HepG2 (cell line): Measurements from ENCODE around the gene VAMP2. TPM values are rescaled to one million over a fixed set of nuclear protein-coding genes. Genes with fewer than 3 reads are reported as not detected.
A peak's percentile ranks its signal among the peaks of the same experiment; 100 is the strongest.

Source experiments
- AHDC1 ChIP-seq: sonication (generic); formaldehyde crosslinking; IDR thresholded peaks from 2 replicates; pipeline ENCODE4 v1.5.1; 2020; ENCODE audit warnings: mild to moderate bottlenecking, missing genetic modification reagents, borderline replicate concordance
- BATF2 ChIP-seq: sonication (generic); formaldehyde crosslinking; IDR thresholded peaks from 2 replicates; pipeline ENCODE4 v1.8.0; 2022; ENCODE audit warnings: mild to moderate bottlenecking, missing genetic modification reagents, moderate library complexity
- ERF ChIP-seq: IDR thresholded peaks from 2 replicates; pipeline ENCODE4 v1.6.1; 2018; ENCODE audit warnings: missing biosample characterization, missing genetic modification reagents
- HHEX ChIP-seq: IDR thresholded peaks from 2 replicates; pipeline ENCODE4 v1.6.1; 2016; ENCODE audit warnings: control low read depth
- IKZF1 ChIP-seq: fragments of 450-650 bp; IDR thresholded peaks from 2 replicates; pipeline ENCODE4 v1.7.1; 2016
- IKZF4 ChIP-seq: sonication (generic); formaldehyde crosslinking; IDR thresholded peaks from 2 replicates; pipeline ENCODE4 v1.5.1; 2020; ENCODE audit warnings: borderline replicate concordance, mild to moderate bottlenecking, low read depth, missing genetic modification reagents; ENCODE audit errors: not compliant biosample characterization
- IRX3 ChIP-seq: sonication (generic); formaldehyde crosslinking; IDR thresholded peaks from 2 replicates; pipeline ENCODE4 v1.8.1; 2023; ENCODE audit warnings: mild to moderate bottlenecking, low read depth, missing genetic modification reagents, borderline replicate concordance
- NFE2 ChIP-seq: sonication (generic); formaldehyde crosslinking; IDR thresholded peaks from 2 replicates; pipeline ENCODE4 v1.4.0; 2020; ENCODE audit warnings: missing genetic modification reagents
- SMAD3 ChIP-seq: sonication (generic); formaldehyde crosslinking; IDR thresholded peaks from 2 replicates; pipeline ENCODE4 v1.4.0; 2020; ENCODE audit warnings: missing genetic modification reagents
- TFE3 ChIP-seq: IDR thresholded peaks from 2 replicates; pipeline ENCODE4 v1.6.1; 2016
- ZBTB1 ChIP-seq: sonication (generic); formaldehyde crosslinking; IDR thresholded peaks from 2 replicates; pipeline ENCODE4 v1.4.0; 2020; ENCODE audit warnings: missing genetic modification reagents, borderline replicate concordance
- ZBTB26 ChIP-seq: IDR thresholded peaks from 2 replicates; pipeline ENCODE4 v1.6.1; 2016; ENCODE audit warnings: missing compliant biosample characterization, missing genetic modification reagents, borderline replicate concordance
- ZBTB3 ChIP-seq: sonication (generic); formaldehyde crosslinking; IDR thresholded peaks from 2 replicates; pipeline ENCODE4 v1.4.0; 2020; ENCODE audit warnings: low read depth, mild to moderate bottlenecking, moderate library complexity, missing genetic modification reagents, borderline replicate concordance
- ZC3H4 ChIP-seq: sonication (generic); formaldehyde crosslinking; IDR thresholded peaks from 2 replicates; pipeline ENCODE4 v1.4.0; 2020; ENCODE audit warnings: missing genetic modification reagents, borderline replicate concordance
- ZFY ChIP-seq: sonication (generic); formaldehyde crosslinking; IDR thresholded peaks from 2 replicates; pipeline ENCODE4 v1.4.0; 2020; ENCODE audit warnings: missing genetic modification reagents
- ZNF121 ChIP-seq: sonication (generic); formaldehyde crosslinking; IDR thresholded peaks from 2 replicates; pipeline ENCODE4 v1.5.0; 2020; ENCODE audit warnings: mild to moderate bottlenecking, missing genetic modification reagents
- ZNF512 ChIP-seq: sonication (generic); formaldehyde crosslinking; IDR thresholded peaks from 2 replicates; pipeline ENCODE4 v1.4.0; 2020; ENCODE audit warnings: mild to moderate bottlenecking, missing genetic modification reagents
- ZNF614 ChIP-seq: IDR thresholded peaks from 2 replicates; pipeline ENCODE4 v1.6.1; 2018; ENCODE audit warnings: missing biosample characterization, missing genetic modification reagents, inconsistent platforms, borderline replicate concordance
- ZNF883 ChIP-seq: sonication (generic); formaldehyde crosslinking; IDR thresholded peaks from 2 replicates; pipeline ENCODE4 v1.5.1; 2020; ENCODE audit warnings: mild to moderate bottlenecking, missing genetic modification reagents; ENCODE audit errors: not compliant biosample characterization
- polyA plus RNA-seq, 8 experiments: library from polyadenylated mRNA; depleted of rRNA in 3 of 8; stranded (reverse) in 7 of 8; unstranded in 1 of 8; fragments of >200 nt; fragmentation: Illumina TruSeq in 4 of 8; extraction: Trizol in 4 of 8; gene quantifications; 2 replicates each; pipeline versions ENCODE4 v1.2.1 to v1.2.3, GENCODE V29; 2011 to 2016; ENCODE audit warnings: low read depth in 4 of 8, missing spikeins in 1 of 8, mixed read lengths in 1 of 8; ENCODE audit not compliant: insufficient read depth in 1 of 8
- total RNA-seq, 5 experiments: library from RNA; depleted of rRNA; stranded (reverse); fragments of >200 nt; fragmentation: Illumina TruSeq; extraction: Trizol; gene quantifications; 2 replicates each; pipeline ENCODE4 v1.2.3, GENCODE V29; 2016; ENCODE audit warnings: low read depth in 1 of 5

Gene VAMP2
- total and polyA plus RNA-seq, 2 of the 13 experiments (the other 11 are each of a cell fraction or from before 2014, with no cell fraction given), result 3.9 to 17.2 TPM

DNA sequence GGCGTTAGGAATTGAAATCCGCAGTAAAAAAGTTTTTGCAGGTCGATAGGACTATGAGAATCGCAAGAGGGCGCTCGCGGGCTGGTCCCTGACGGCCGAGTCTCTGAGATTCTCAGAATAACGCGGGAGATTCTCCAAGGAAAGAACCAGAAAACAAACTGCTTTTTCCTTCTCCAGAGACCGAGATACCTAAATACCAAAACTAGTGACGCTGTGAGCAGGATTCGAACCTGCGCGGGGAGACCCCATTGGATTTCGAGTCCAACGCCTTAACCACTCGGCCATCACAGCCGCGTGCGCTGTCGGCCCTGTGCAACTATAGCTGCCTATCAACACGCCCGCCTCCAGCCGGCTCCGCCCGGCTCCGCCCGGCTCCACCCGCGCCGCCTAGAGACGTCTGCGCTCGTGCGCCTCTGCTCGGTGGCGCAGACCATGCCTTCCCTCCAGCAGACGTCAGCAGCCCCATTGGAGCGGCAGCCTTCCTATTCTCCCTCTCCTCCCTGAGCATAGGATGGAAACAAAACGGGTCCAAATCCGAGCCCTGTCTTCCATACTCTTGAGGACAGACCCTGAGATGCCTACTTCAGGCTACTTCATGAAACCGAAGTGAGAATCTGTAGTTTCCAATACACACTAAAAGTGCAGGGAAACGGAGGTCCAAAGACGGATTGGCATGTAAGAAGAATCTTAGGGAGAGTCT, 23.9 kb downstream of the VAMP2 start (continued):
- TF ChIP-seq ZBTB26 (CRISPR knock-in tag) (peak; percentile 93; the same call in 1 of the 2 replicates), ZBTB3 (no peak), ZNF512 (CRISPR knock-in tag) (no peak), IKZF4 (CRISPR knock-in tag) (no peak), TFE3 (no peak), ZNF121 (CRISPR knock-in tag) (peak; percentile 44; the same call in 1 of the 2 replicates), AHDC1 (CRISPR knock-in tag) (no peak), IKZF1 (no peak), ZFY (no peak; the same call in 1 of the 2 replicates), ZNF614 (CRISPR knock-in tag) (peak; percentile 72; the same call in 1 of the 2 replicates), ZBTB1 (no peak), ZNF883 (no peak), ZC3H4 (CRISPR knock-in tag) (no peak), BATF2 (CRISPR knock-in tag) (no peak), NFE2 (CRISPR knock-in tag) (no peak), SMAD3 (CRISPR knock-in tag) (peak; percentile 89; the same call in 1 of the 2 replicates), ERF (CRISPR knock-in tag) (peak; percentile 88; the same call in 1 of the 2 replicates), IRX3 (no peak), HHEX (CRISPR knock-in tag) (no peak)
